Measurements from ENCODE around the gene ODAD4.
"Not testable (repeated sequence)": the region's sequence is repeated elsewhere in the genome, so short reads cannot be mapped to it uniquely, and the experiment has no call there.

The ODAD4 gene

GRCh38 chr17:42005166-42005565 is 74.7 kb downstream of the ODAD4 start:
- DNase-seq, result no peak

- peak; percentile 19 for DNase-seq
These were observed 78.8 kb downstream of the ODAD4 start for GRCh38 chr17:42009170-42009569.

GRCh38 chr17:42010266-42010680 is 79.9 kb downstream of the ODAD4 start:
- DNase-seq, result peak; percentile 78

- DNase-seq, result peak; percentile 61
These were observed 80.6 kb downstream of the ODAD4 start for GRCh38 chr17:42010898-42011516.

DNA sequence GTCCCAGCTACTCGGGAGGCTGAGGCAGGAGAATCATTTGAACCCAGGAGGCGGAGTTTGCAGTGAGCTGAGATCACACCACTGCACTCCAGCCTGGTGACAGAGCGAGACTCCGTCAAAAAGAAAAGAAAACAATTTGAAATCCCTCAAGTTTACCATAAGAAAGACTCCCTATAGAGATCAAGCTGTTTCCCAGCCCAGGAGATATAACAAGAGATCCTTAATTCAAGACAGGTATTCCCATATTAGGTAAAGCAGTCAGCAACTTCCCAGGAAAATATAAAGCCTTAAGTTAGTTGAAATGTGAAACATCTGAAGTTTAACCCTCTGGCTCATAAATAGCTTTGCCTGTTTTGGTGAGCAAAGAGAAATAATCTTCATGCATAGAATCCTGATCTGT is 81.9 kb downstream of the ODAD4 start:
- DNase-seq, result not testable (repeated sequence)

DNA sequence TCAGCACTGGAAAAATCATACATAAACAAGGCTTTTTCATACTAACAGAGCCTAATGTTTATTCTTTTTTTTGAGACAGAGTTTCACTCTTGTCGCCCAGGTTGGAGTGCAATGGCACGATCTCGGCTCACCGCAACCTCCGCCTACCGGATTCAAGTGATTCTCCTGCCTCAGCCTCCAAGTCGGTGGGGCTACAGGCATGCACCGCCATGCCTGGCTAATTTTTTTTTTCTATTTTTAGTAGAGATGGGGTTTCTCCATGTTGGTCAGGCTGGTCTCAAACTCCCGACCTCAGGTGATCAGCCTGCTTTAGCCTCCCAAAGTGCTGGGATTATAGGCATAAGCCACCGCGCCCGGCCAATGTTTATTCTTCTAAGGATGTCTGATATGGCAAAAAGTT is 83.3 kb downstream of the ODAD4 start:
- not testable (repeated sequence) for DNase-seq
